Prostate gland (tissue), 1 donor: ENCODE data around the gene ASS1.

Source experiments
- POLR2A ChIP-seq: fragments of 450-650 bp; IDR thresholded peaks from one replicate; pipeline ENCODE4 v1.6.1; 2016; ENCODE audit warnings: antibody characterized with exemption, mild to moderate bottlenecking
- POLR2AphosphoS5 ChIP-seq: sonication (generic); formaldehyde crosslinking; IDR thresholded peaks from one replicate; pipeline ENCODE4 v1.6.1; 2017; ENCODE audit warnings: antibody characterized with exemption

- TF ChIP-seq POLR2AphosphoS5, result no peak
- no peak for TF ChIP-seq POLR2A
These were observed 9.5 kb downstream of the ASS1 start for GRCh38 chr9:130454096-130454811.
